Measurements from ENCODE around the gene OR10A2.

GRCh38 chr11:6875761-6876160 lies 12.9 kb downstream of the OR10A2 start:
- no peak for TF ChIP-seq POLR2A (IDR thresholded peaks at IDR 0.05)
- no peak for TF ChIP-seq CTCF (IDR thresholded peaks at IDR 0.05)
